ENCODE results near the gene GALNT17.

GRCh38 chr7:71485586-71485985, 353.6 kb downstream of the GALNT17 start:
- no peak for TF ChIP-seq TAF1 (IDR thresholded peaks at IDR 0.05; ENCODE audit: borderline replicate concordance, insufficient read depth, low read length)
- TF ChIP-seq POLR2AphosphoS5 (IDR thresholded peaks at IDR 0.05; ENCODE audit: low read depth, low read length), result no peak
